GM12801 (cell line): ENCODE measurements around the gene HAND2.

Source experiments
- TF ChIP-seq, protein P1 (sequence below): IDR thresholded peaks from one replicate; pipeline ENCODE4 v1.5.1; 2011; ENCODE audit warnings: control low read depth; ENCODE audit not compliant: insufficient read length; ENCODE audit errors: extremely low read depth

HAND2 gene

GRCh38 chr4:173571620-173572019, 41.6 kb upstream of the HAND2 start:
- TF ChIP-seq, protein P1, sequence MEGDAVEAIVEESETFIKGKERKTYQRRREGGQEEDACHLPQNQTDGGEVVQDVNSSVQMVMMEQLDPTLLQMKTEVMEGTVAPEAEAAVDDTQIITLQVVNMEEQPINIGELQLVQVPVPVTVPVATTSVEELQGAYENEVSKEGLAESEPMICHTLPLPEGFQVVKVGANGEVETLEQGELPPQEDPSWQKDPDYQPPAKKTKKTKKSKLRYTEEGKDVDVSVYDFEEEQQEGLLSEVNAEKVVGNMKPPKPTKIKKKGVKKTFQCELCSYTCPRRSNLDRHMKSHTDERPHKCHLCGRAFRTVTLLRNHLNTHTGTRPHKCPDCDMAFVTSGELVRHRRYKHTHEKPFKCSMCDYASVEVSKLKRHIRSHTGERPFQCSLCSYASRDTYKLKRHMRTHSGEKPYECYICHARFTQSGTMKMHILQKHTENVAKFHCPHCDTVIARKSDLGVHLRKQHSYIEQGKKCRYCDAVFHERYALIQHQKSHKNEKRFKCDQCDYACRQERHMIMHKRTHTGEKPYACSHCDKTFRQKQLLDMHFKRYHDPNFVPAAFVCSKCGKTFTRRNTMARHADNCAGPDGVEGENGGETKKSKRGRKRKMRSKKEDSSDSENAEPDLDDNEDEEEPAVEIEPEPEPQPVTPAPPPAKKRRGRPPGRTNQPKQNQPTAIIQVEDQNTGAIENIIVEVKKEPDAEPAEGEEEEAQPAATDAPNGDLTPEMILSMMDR: no peak

DNA sequence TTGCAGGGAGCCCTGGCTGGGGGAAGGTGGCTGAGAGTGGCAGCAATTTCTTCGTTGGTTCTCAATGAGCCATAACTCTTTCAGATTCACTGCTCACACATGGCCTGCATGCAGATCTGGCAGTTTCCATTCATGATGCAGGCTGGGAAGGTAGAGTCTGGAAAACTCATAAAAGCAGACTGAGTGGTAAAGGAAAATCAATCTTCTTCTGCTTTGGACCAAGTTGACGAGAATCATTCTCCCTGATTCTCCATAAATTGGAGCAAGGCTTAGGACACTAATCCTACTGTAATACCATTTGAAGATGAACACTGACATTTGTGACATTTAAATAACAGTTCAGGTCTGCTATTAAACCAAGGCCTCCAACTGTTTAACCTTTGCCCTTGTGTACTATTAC, 35.3 kb upstream of the HAND2 start:
- TF ChIP-seq, protein P1: no peak

- TF ChIP-seq, protein P1: no peak
Measured at GRCh38 chr4:173564461-173564860, 34.4 kb upstream of the HAND2 start.

DNA sequence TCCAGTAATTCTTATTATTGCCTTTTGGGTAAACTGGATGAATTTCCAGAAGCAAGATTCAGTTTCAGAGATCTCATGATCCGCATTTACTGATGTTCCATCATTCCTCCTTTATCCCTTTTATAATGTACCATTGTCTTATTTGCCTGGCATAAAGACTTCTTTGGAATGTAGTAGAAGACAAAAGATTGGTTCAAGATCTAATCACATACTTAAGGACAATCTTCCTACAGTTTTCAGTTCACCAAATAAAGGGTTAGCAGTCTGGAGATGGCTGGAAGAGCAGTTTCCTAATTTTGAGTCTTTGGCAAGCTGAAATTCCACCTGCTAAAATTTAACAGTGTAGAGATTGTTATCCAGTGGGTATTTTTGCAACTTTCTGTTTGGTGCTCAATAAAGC, 30.9 kb upstream of the HAND2 start:
- TF ChIP-seq, protein P1: no peak

- TF ChIP-seq, protein P1: no peak
Measured at GRCh38 chr4:173556398-173557131, 26.5 kb upstream of the HAND2 start.

GRCh38 chr4:173547889-173548288, 17.9 kb upstream of the HAND2 start:
- TF ChIP-seq, protein P1: no peak

DNA sequence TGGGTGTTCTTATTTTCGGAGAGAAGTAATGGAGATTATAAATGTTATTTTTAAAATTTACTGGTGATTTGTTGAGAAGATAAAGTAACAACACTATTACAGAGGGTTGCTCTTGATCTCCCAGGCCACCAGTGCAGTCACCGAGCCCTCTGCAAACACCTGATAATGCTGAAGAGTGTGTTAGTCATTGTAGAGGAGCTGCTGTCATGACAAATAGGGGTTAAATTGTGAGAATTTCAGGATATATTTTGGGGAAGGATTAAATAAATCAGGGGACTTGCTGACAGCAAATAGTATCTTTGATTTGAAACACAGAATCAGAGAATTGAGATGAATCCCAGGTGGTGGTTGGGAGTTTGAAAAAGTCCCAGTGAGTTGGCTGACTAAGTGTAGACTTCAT, 16.7 kb upstream of the HAND2 start:
- TF ChIP-seq, protein P1: no peak
